Measurements from ENCODE around the gene TCEA2. TPM values are rescaled to one million over a fixed set of nuclear protein-coding genes. Genes with fewer than 3 reads are reported as not detected.

Gene TCEA2
- total RNA-seq, result 27.3 and 33.7 TPM in 2 replicates

DNA sequence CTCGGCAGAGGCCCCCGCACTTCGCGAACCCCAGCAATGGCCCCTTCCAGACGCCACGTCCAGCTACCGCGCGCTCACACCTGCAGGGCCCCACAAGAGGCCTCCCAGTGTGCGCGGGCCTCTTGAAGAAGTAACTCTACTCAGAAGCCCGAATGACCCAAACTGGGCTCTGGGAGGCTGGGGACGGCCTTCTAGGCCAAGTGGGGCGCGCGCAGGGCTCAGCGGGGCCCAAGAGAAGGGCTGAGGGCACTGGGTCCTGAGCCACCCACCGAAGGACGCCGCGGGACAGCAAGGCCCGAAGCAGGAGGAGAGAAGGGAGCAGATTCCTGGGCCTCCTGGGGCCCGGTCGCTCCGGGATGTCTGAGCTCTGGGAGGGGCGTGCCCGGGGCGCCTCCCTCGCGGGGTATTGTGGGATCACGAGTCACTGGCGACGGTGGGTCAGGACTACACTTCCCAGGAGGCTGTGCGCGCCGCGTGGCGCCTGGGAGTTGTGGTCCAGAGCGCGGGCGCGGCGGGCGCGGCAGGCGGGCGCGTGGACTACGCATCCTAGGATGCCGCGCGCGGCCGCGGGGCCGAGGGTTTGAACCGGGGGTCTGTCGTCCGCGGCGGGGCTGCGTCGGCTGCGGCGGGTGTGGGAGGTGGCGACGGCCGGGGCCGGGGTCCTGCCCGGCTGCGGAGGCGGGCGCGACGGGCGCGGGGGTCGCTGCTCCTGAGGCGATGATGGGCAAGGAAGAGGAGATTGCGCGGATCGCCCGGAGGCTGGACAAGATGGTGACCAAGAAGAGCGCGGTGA lies at the start of gene TCEA2:
TCEA2 (plus strand) TSS at position 603 of the 793 bp plus-strand sequence; CDS start at position 718, 115 bp downstream.

DNA sequence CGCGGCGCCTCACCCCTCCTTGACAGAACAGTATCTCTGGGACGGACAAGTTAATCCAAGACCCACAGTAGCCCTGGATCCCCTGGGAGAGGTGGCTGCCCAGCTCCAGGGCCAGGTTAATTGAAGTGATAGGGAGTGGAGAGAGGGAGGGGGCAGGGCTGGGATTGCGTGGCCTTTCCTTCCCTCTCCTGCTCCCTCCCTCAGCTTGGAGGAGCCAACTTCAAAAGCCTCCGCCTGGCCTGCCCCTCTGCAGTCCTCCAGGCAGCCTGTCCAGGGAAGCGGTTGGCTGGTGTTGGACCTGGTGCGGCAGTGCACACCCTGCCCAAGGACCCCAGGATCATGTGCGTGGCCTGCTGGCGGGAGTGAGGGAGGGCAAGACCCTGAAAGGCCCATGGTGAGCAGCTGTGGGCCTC lies 27.1 kb upstream of the TCEA2 start, which contains the start of gene C20orf204:
C20orf204 (plus strand) TSS at position 250 of the 413 bp plus-strand sequence; CDS start at position 392, 142 bp downstream.

DNA sequence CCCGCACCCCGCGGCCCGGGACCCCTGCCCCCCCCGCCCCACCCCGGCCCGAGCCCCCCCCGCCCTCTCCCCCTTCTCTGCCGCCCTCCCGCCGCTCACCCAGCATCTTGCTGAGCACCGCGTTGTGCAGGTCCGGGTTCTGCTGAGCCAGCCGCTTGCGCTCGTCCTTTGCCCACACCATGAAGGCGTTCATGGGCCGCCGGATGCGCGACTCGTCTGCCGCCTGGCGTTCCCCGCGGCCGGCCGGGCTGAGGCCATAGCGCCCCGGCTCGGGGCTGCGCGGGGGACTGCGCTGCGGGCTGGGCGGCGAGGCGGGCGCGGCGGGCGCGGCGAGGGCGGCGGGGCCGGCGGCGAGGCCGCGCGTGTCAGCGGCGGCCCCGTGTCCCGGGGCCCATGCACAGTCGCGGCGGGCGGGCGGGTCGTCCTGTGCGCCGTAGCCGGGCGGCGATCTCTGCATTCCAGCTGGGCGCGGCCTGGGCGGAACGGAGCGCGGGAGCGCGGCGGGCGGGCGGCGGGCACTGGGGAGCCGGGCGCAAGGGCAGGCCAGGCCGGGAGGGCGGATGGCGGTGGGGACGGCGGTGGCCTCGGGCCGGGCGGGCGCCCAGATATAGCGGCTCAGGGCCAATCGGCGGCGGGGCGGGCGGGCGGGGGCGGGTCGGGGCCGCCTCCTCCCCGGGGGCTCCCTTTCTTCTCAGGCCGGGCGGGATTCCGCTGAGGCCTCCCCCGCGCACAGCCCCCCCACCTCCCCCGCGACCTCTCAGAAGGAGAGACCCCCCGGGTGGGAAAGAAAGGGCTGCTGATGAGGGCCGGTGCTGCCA lies 13.7 kb upstream of the TCEA2 start, which contains the start of gene SOX18:
SOX18 (minus strand) TSS at position 580 of the 818 bp plus-strand sequence; CDS start at position 457, 123 bp downstream.

DNA sequence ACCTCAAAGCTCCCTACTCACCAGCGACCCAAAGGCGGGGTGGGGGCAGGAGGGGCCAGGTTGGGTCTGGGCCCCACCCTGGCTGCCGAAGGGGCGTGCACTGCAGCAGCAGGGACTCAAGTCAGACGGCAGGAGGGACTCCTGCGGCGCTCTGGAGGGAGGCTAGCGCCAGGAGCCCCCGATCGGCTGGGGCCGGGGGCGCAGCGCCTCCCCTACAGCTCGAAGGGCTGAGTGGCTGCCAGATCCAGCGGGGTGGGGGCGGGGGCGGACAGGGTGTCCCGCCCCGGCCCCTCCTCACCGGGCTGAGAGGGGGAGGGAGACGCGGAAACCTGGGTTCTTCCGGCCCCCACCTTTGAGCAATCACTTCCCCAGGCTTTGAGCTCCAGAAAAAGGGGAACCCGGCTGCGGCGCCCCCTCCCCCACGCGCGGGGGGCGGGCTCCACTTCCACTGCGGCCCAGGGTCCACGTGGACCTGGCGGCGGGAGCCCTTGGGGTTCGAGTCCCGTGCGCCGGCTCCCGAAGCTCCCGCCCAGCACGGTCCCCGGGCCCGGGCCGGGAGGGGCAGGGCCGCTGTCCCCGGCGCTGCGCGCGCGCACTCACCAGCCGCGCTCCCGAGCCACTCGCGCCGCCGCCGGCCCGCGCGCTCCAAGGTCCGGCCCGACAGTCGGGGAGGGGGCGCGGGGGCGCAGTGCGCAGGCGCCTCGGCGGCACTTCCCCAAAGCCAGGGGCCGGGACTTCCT lies 16.4 kb downstream of the TCEA2 start, which contains the start of gene RGS19:
RGS19 (minus strand) TSS at position 246 of the 740 bp plus-strand sequence. CDS start 2,632 bp downstream, outside the sequence.

DNA sequence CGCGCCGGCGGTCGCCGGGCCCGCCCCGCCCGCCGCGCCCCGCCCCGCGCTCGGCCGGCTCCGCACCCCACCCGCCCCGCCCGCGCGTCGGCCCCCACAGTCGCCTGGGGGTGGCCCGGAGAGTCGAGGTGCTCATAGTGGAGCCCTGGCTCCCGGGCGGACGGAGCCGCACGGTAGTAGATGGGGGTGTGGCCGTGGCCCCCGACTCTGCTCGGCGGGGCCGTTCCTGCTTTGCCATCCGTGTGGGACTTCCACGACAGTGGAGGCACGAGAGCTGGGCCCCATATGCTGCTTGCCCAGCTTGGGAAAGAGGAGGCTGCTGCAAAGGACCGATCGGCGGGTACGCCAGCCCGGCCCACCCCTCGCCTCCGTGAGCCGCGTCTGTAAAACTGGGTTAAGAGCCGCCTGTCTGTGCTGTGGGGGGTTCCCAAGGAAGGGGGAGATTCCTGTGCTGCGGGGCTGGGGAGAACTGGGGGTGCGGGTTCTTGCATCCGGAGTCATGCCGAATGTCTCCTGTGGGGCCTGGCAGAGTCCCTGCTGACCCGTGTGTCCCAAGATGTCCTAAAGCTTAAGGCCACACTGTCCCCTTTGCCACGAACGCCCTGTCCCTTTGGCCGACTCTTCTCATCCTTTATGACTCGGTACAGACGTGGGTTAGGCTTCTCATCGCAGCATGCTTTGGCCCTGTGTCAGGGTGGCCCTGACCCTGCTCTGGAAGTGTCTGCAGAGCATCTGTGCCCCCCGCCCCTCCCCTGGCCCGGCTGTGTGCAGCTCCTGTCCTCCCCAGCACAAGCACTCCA lies 17.2 kb downstream of the TCEA2 start, which contains the start of gene OPRL1:
OPRL1 (plus strand) TSS at position 70 of the 800 bp plus-strand sequence. CDS start 12,639 bp downstream, outside the sequence.

DNA sequence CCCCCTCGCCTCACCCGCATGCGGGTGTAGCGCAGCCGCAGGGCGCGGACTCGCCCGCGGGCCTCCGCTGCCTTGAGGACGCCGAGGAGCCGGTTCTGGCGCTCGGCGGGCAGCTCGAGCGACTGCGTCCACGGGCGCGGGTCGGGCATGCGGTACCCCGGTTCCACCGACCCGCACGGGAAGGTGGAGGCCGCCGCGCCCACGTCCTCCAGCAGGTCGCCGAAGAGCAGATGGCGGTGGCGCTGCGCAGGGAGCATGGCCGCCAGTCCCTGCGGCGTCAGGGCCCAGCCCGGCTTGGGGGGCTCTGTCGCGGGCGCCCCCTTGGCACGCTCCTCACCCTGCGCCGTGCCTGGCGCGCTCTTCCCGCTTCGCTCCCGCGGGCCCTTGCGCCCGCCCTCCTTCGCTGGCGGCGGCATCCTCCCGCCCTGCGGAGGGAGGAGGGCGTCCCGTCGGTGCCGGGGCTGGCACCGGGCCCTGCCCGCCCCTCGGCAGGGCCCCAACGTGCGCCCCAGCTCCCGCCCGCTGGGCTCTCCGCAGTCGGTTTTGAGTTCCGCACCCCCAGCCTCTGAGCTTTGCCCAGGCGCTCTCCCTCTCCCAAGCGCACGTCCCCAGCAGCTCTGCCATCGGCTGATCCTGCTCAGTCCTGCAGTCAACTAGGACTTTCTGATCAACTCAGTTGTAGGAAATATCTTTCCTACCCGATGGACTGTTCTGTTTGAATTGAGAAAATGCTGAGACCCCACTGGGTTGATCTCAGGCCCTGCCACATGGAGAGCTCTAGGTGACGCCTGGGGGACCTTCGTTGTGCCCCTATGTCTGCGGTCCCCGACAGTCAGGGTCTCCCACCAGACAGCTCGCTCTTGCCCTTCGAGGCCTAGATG lies 21.0 kb downstream of the TCEA2 start, which contains the start of gene LKAAEAR1:
LKAAEAR1 (minus strand) TSS at position 595 of the 881 bp plus-strand sequence; CDS start at position 416, 179 bp downstream.

DNA sequence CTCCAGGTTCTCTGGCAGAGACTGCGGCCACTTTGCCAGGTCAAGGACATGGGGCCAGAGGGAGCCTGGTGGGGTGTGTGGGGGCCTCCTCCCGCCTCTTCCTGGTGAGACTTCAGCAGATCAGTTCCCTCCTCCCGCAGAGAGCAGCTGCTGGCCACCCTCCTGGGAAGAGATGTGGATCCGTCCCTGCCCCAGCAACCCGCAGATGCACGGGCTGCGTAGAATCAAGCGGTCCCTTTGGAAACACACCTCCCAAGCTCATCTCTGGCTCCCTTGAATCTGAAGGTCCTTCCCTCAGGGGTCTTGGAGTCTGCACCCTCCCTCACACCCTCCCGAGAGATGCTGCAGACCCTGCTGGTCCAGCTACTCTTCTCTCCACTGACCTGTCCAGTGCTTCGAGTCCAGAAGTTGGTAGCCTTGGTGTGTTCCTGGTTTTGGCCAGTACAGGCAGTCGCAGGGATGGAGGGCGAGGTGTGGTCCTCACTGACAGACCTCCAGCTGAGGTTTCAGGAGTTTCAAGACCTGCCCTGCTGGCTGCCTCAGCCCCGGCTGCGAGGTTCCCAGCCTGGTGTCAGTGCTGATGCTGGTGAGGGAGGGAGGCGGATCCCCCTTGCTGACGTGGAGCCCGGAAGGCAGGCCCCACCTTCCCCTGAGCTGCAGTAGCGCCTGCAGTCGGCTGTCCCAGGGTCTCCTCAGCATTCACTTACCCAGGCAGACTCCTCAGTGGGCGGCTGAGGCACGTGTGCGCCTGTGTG lies 44.2 kb downstream of the TCEA2 start, which contains the start of gene NPBWR2:
NPBWR2 (minus strand) TSS at position 585 of the 755 bp plus-strand sequence. CDS start 734 bp downstream, outside the sequence.

Other genes starting within 250 kb of the TCEA2 start
- gene ZBTB46, start 231.9 kb upstream of the TCEA2 start, total RNA-seq, result 4.6 and 9.7 TPM in 2 replicates
- gene ABHD16B, start 201.7 kb upstream of the TCEA2 start, total RNA-seq, result not detected in 2 replicates
- 112 and 116 TPM in 2 replicates for gene TPD52L2, start 197.9 kb upstream of the TCEA2 start, total RNA-seq
- gene DNAJC5, start 168.1 kb upstream of the TCEA2 start, total RNA-seq, result 49.6 and 68.2 TPM in 2 replicates
- gene UCKL1, start 106.8 kb upstream of the TCEA2 start, total RNA-seq, result 14.5 and 15.9 TPM in 2 replicates
- 4.7 and 6.1 TPM in 2 replicates for gene ZNF512B, start 93.3 kb upstream of the TCEA2 start, total RNA-seq
- gene SAMD10, start 83.6 kb upstream of the TCEA2 start, total RNA-seq, result 0.28 and 0.43 TPM in 2 replicates
- gene PRPF6, start 82.1 kb upstream of the TCEA2 start, total RNA-seq, result 57.0 and 63.9 TPM in 2 replicates
- 0.57 and 0.92 TPM in 2 replicates for gene C20orf204, start 27.0 kb upstream of the TCEA2 start, total RNA-seq
- gene SOX18, start 13.6 kb upstream of the TCEA2 start, total RNA-seq, result 0.18 TPM in 1 of 2 replicates, not detected in the other
- 7.3 and 7.8 TPM in 2 replicates for gene RGS19, start 16.3 kb downstream of the TCEA2 start, total RNA-seq
- 1.6 and 1.9 TPM in 2 replicates for gene OPRL1, start 16.9 kb downstream of the TCEA2 start, total RNA-seq
- 0.14 TPM in 1 of 2 replicates, not detected in the other for gene LKAAEAR1, start 21.2 kb downstream of the TCEA2 start, total RNA-seq
- gene NPBWR2, start 44.4 kb downstream of the TCEA2 start, total RNA-seq, result not detected in 2 replicates
- gene MYT1, start 101.3 kb downstream of the TCEA2 start, total RNA-seq, result not detected in 2 replicates
- 37.7 and 41.5 TPM in 2 replicates for gene PCMTD2, start 192.6 kb downstream of the TCEA2 start, total RNA-seq